CD4-positive, alpha-beta memory T cell (primary cell): ENCODE measurements around the gene ARID3A. TPM values are rescaled to one million over a fixed set of nuclear protein-coding genes. Genes with fewer than 3 reads are reported as not detected.

ENCODE experiments used
- CTCF ChIA-PET: fragments of 350-600 bp; sonication (Branson Sonifier 250); formaldehyde crosslinking; loops from one replicate; lab custom pipeline; 2021; ENCODE audit warnings: inconsistent platforms; ENCODE audit not compliant: partially characterized antibody; lab: Charles Lee
- POLR2A ChIA-PET: fragments of 350-600 bp; sonication (Branson Sonifier 250); formaldehyde crosslinking; loops from one replicate; lab custom pipeline; 2021; ENCODE audit not compliant: partially characterized antibody; lab: Charles Lee
- DNase-seq, 5 donors: peaks; one replicate each; pipeline versions ENCODE4 v3.0.0 to v3.0.0-alpha.2; 2020 to 2022; ENCODE audit warnings: mixed read lengths in 1 of 5
- H3K27ac ChIP-seq: one replicate; pipeline ENCODE4 v1.7.0; 2013; ENCODE audit warnings: low read depth, low read length
- H3K27me3 ChIP-seq: 2 replicates; pipeline ENCODE4 v1.7.0; 2013; ENCODE audit warnings: mild to moderate bottlenecking, low read length, moderate library complexity; ENCODE audit not compliant: insufficient read depth
- H3K36me3 ChIP-seq: 2 replicates; pipeline ENCODE4 v1.7.0; 2013; ENCODE audit warnings: mild to moderate bottlenecking, low read length, moderate library complexity; ENCODE audit not compliant: insufficient read depth
- H3K4me1 ChIP-seq: 2 replicates; pipeline ENCODE4 v1.7.0; 2013; ENCODE audit warnings: mild to moderate bottlenecking, low read length, moderate library complexity; ENCODE audit not compliant: insufficient read depth
- H3K4me3 ChIP-seq, 2 donors: one replicate each; pipeline ENCODE4 v1.7.0; 2013; ENCODE audit warnings: low read length in 2 of 2, mild to moderate bottlenecking in 1 of 2
- H3K9me3 ChIP-seq, 2 donors: one replicate each; pipeline ENCODE4 v1.7.0; 2013; ENCODE audit warnings: low read length in 2 of 2, control low read depth in 1 of 2; ENCODE audit not compliant: control insufficient read depth in 1 of 2
- H3K27ac Mint-ChIP-seq, 7 donors: one replicate each; pipeline ENCODE4 v1.8.0; 2020 to 2021; ENCODE audit warnings: mixed read lengths in 7 of 7, mild to moderate bottlenecking in 6 of 7, inconsistent platforms in 3 of 7, moderate library complexity in 3 of 7
- H3K27me3 Mint-ChIP-seq, 2 donors: one replicate each; pipeline ENCODE4 v1.8.0; 2020 to 2021; ENCODE audit warnings: mixed read lengths in 2 of 2
- H3K36me3 Mint-ChIP-seq, 2 donors: one replicate each; pipeline ENCODE4 v1.8.0; 2020 to 2021; ENCODE audit warnings: mixed read lengths in 2 of 2, inconsistent platforms in 1 of 2, mild to moderate bottlenecking in 1 of 2
- H3K4me1 Mint-ChIP-seq, 4 donors: one replicate each; pipeline ENCODE4 v1.8.0; 2020 to 2021; ENCODE audit warnings: mixed read lengths in 4 of 4, mild to moderate bottlenecking in 1 of 4
- H3K4me3 Mint-ChIP-seq, 8 donors: one replicate each; pipeline ENCODE4 v1.8.0; 2020 to 2021; ENCODE audit warnings: mixed read lengths in 8 of 8, mild to moderate bottlenecking in 7 of 8, moderate library complexity in 6 of 8, inconsistent platforms in 3 of 8
- H3K9me3 Mint-ChIP-seq, 8 donors: one replicate each; pipeline ENCODE4 v1.8.0; 2020 to 2021; ENCODE audit warnings: mixed read lengths in 8 of 8, mild to moderate bottlenecking in 5 of 8, inconsistent platforms in 3 of 8, moderate library complexity in 1 of 8
- intact Hi-C: fragments of 100-400 bp; cut with micrococcal nuclease; formaldehyde crosslinking; loops from one replicate; pipeline ENCODE4 v1.15.1; 2023
- polyA plus RNA-seq, 2 donors: library from polyadenylated mRNA; unstranded; fragments of 300-500 nt; fragmentation: Illumina TruSeq; gene quantifications; one replicate each; pipeline ENCODE4 v1.2.3, GENCODE V29; 2021
- total RNA-seq, 2 experiments: library from RNA; stranded (reverse); gene quantifications; one replicate each; pipeline ENCODE4 v1.2.3, GENCODE V29; 2021

Gene ARID3A
- total and polyA plus RNA-seq, 4 experiments from 2014 or later = 0.27 to 9.6 (median 5.2) TPM

GRCh38 chr19:993831-994393, 68.1 kb downstream of the ARID3A start:
- Mint-ChIP-seq H3K27me3 (peaks cover 10 to 14% of the 10 kb centered on the region in 2 donors), H3K36me3 (peaks cover 0 to 18% of the 10 kb centered on the region in 2 donors), H3K4me3 (no peak overlapping the region), H3K9me3 (no peaks in the 10 kb centered on the region), H3K4me1 (peaks cover 2 to 20% (median 12%) of the 10 kb centered on the region in 4 donors), H3K27ac (peak overlapping the region in 1 of 7 donors; percentile 78)
- ChIA-PET POLR2A (no interaction called here), CTCF (interaction anchor here (0.8 kb wide), 1 partner anchor 10 kb away, joined by 3 read pairs; the partner anchor contains the start of gene WDR18)
- H3K4me3 ChIP-seq = no peak overlapping the region
- no peak for DNase-seq
- H3K27ac ChIP-seq = no peak overlapping the region
- peaks cover 8% of the 10 kb centered on the region for H3K36me3 ChIP-seq
- H3K27me3 ChIP-seq = peaks cover 11% of the 10 kb centered on the region
- intact Hi-C loops = no loop called here
- H3K4me1 ChIP-seq = peaks cover 17% of the 10 kb centered on the region
- H3K9me3 ChIP-seq = no peaks in the 10 kb centered on the region

DNA sequence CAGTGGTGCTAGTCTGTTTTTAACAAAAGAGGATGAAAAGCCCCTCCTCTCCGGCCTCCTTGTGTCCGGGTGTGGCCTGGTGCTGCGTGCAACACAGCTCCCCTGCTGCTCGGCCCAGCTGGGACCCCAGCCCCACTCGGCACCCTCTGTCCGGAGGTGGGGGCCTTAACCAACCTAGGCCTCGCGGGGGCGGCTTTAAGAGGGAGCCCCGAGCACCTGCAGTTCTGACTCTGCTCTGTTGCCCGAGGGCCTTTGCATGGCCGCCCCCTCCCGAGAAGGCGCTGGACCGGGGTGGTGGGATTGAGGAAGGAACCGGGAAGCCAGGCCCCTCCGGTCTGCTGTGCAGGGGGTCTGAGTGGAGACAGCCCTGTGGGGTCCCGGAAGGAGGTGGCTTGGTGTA, 68.7 kb downstream of the ARID3A start:
- POLR2A ChIA-PET = interaction anchor here (2.8 to 3.3 kb wide), 2 partner anchors 10 to 45 kb away, joined by 12 to 34 read pairs; partner anchors contain the start of genes ABCA7 and WDR18

GRCh38 chr19:995051-995827, 69.4 kb downstream of the ARID3A start:
- Mint-ChIP-seq H3K36me3 (peaks cover 0 to 15% of the 10 kb centered on the region in 2 donors), H3K9me3 (peaks cover 0 to 2% (median 0%) of the 10 kb centered on the region in 8 donors), H3K27ac (peak overlapping the region in 2 of 7 donors; percentile 29 to 59), H3K4me1 (peaks cover 2 to 26% (median 14%) of the 10 kb centered on the region in 4 donors), H3K27me3 (peaks cover 16 to 20% of the 10 kb centered on the region in 2 donors), H3K4me3 (no peak overlapping the region)
- CTCF ChIA-PET = no interaction called here
- no peak overlapping the region for H3K4me3 ChIP-seq
- peaks cover 8% of the 10 kb centered on the region for H3K36me3 ChIP-seq
- POLR2A ChIA-PET = interaction anchor here (1.0 to 3.3 kb wide), 8 partner anchors 11 to 131 kb away, joined by 3 to 34 read pairs (median 5); partner anchors contain the start of genes ABCA7, CNN2 and WDR18
- H3K4me1 ChIP-seq = peaks cover 17% of the 10 kb centered on the region
- H3K27ac ChIP-seq = no peak overlapping the region
- no peak for DNase-seq
- intact Hi-C loops = no loop called here
- peaks cover 18% of the 10 kb centered on the region for H3K27me3 ChIP-seq
- H3K9me3 ChIP-seq = no peaks in the 10 kb centered on the region

More for the DNA sequence above, 68.7 kb downstream of the ARID3A start:
- no peak overlapping the region for H3K4me3 ChIP-seq
- CTCF ChIA-PET = interaction anchor here (0.8 kb wide), 1 partner anchor 11 kb away, joined by 3 read pairs; the partner anchor contains the start of gene WDR18
- Mint-ChIP-seq H3K4me1 (peaks cover 2 to 26% (median 14%) of the 10 kb centered on the region in 4 donors), H3K36me3 (peaks cover 0 to 15% of the 10 kb centered on the region in 2 donors), H3K9me3 (peaks cover 0 to 2% (median 0%) of the 10 kb centered on the region in 8 donors), H3K27me3 (peaks cover 15 to 20% of the 10 kb centered on the region in 2 donors), H3K4me3 (no peak overlapping the region), H3K27ac (no peak overlapping the region)
- no peak overlapping the region for H3K27ac ChIP-seq
- intact Hi-C loops = no loop called here
- peaks cover 17% of the 10 kb centered on the region for H3K27me3 ChIP-seq
- H3K9me3 ChIP-seq = no peaks in the 10 kb centered on the region
- DNase-seq = no peak
- H3K36me3 ChIP-seq = peaks cover 8% of the 10 kb centered on the region
- H3K4me1 ChIP-seq = peaks cover 17% of the 10 kb centered on the region

DNA sequence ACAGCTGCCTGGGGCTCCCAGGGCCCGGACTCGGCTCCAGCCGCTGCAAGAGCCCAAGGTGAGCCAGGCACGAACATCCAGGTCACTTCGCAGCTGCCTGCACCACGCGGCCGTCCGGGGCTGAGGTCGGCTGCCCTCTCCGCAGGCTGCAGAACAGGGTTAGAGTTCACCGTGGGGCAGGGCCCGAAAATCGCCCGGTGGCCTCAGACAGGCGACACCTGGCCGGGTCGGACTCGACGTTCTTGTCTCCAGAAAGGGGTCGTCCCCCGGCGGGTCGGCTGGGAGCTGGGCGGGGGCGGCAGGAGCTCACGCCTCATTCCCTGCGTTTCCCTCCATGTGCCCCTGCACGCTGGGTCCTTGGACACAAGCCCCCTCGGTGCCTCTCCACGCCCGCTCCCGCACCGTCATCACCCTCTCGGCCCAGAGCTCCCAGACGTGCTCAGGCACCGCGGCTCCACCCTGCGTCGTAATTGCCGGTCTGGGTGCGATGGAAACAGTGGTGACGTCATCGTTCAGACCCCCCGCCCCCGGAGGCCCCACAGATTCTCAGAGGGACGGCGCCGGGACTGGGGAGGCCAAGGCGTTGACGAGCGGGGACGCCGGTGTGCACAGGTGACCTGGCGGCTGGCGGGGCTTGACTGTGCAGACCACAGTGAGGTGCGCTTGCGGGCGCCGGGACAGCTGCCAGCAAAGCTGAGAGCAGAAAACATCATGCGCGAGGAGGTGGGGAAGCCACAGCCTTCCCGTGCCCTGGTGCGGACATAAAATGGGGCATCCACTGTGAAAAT, 70.4 kb downstream of the ARID3A start:
- Histone ChIP-seq H3K27ac (peak overlapping the region; percentile 37), H3K9me3 (no peaks in the 10 kb centered on the region), H3K4me3 (peak overlapping the region in 1 of 2 donors; percentile 38), H3K36me3 (peaks cover 4% of the 10 kb centered on the region), H3K4me1 (peaks cover 21% of the 10 kb centered on the region), H3K27me3 (peaks cover 23% of the 10 kb centered on the region)
- ChIA-PET CTCF (no interaction called here), POLR2A (interaction anchor here (0.6 to 3.3 kb wide), 13 partner anchors 8 to 132 kb away, joined by 3 to 34 read pairs (median 5); partner anchors contain the start of genes ABCA7, CNN2 and WDR18)
- peaks cover 0 to 2% (median 0%) of the 10 kb centered on the region in 8 donors for H3K9me3 Mint-ChIP-seq
- H3K36me3 Mint-ChIP-seq = peaks cover 0 to 13% of the 10 kb centered on the region in 2 donors
- H3K27ac Mint-ChIP-seq = peak overlapping the region; percentile 81 to 99 (median 88)
- peaks cover 4 to 26% (median 14%) of the 10 kb centered on the region in 4 donors for H3K4me1 Mint-ChIP-seq
- peaks cover 16 to 22% of the 10 kb centered on the region in 2 donors for H3K27me3 Mint-ChIP-seq
- peak overlapping the region; percentile 55 to 88 (median 74) for H3K4me3 Mint-ChIP-seq
- intact Hi-C loops = loop anchor here (1.0 kb wide), 1 partner anchor 12 kb away; the partner anchor contains the start of gene WDR18
- DNase-seq = peak; percentile 78 to 96 (median 84)

DNA sequence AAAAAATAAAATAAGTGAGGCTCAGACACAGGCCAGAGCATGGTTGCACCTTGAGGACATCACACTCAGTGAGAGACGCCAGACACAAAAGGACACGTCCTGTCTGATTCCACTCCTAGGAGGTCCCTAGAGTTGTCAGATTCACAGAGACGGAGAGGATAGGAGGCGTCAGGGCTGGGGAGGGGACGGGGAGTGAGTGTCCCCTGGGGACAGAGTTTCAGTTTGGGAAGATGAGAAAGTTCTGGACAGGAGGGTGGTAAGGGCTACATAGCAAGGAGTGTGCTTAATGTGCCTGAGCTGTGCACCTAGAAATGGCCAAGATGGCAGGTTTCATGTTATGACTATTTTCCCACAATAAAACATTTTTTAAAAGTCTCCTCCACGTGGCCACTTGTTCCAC, 72.2 kb downstream of the ARID3A start:
- H3K27ac ChIP-seq = no peak overlapping the region
- peaks cover 4% of the 10 kb centered on the region for H3K36me3 ChIP-seq
- H3K27ac Mint-ChIP-seq = peak overlapping the region in 2 of 7 donors; percentile 23 to 75
- ChIA-PET CTCF (no interaction called here), POLR2A (interaction anchor here (0.9 to 2.9 kb wide), 5 partner anchors 30 to 135 kb away, joined by 3 to 14 read pairs (median 3); partner anchors contain the start of gene CNN2)
- peaks cover 19 to 22% of the 10 kb centered on the region in 2 donors for H3K27me3 Mint-ChIP-seq
- H3K27me3 ChIP-seq = peaks cover 26% of the 10 kb centered on the region
- peak overlapping the region in 2 of 8 donors; percentile 25 to 44 for H3K4me3 Mint-ChIP-seq
- DNase-seq = no peak
- H3K9me3 ChIP-seq = no peaks in the 10 kb centered on the region
- peaks cover 0 to 2% (median 0%) of the 10 kb centered on the region in 8 donors for H3K9me3 Mint-ChIP-seq
- H3K4me1 ChIP-seq = peaks cover 26% of the 10 kb centered on the region
- H3K4me3 ChIP-seq = no peak overlapping the region
- peaks cover 4 to 26% (median 14%) of the 10 kb centered on the region in 4 donors for H3K4me1 Mint-ChIP-seq
- intact Hi-C loops = no loop called here
- H3K36me3 Mint-ChIP-seq = peaks cover 0 to 9% of the 10 kb centered on the region in 2 donors

- H3K27me3 ChIP-seq = peaks cover 26% of the 10 kb centered on the region
- no peak overlapping the region for H3K4me3 ChIP-seq
- Mint-ChIP-seq H3K27ac (peak overlapping the region in 3 of 7 donors; percentile 22 to 90 (median 57)), H3K9me3 (peaks cover 0 to 2% (median 0%) of the 10 kb centered on the region in 8 donors), H3K4me3 (peak overlapping the region in 4 of 8 donors; percentile 57 to 81 (median 62)), H3K4me1 (peaks cover 4 to 26% (median 14%) of the 10 kb centered on the region in 4 donors), H3K27me3 (peaks cover 19 to 22% of the 10 kb centered on the region in 2 donors), H3K36me3 (peaks cover 0 to 6% of the 10 kb centered on the region in 2 donors)
- H3K4me1 ChIP-seq = peaks cover 26% of the 10 kb centered on the region
- no peaks in the 10 kb centered on the region for H3K9me3 ChIP-seq
- no peak for DNase-seq
- intact Hi-C loops = no loop called here
- no peaks in the 10 kb centered on the region for H3K36me3 ChIP-seq
- no peak overlapping the region for H3K27ac ChIP-seq
- ChIA-PET CTCF (interaction anchor here (0.7 kb wide), 1 partner anchor 14 kb away, joined by 3 read pairs; no protein-coding TSS in a partner anchor), POLR2A (interaction anchor here (0.7 kb wide), 1 partner anchor 21 kb away, joined by 4 read pairs; no protein-coding TSS in a partner anchor)
Measured at GRCh38 chr19:999379-999719, 73.5 kb downstream of the ARID3A start.
